HEK293 (cell line): ENCODE measurements around the gene NME3.

Experiments used
- CTCF ChIA-PET: fragments of 350-600 bp; formaldehyde crosslinking; extraction: SDS; loops from one replicate; lab custom pipeline; 2021; ENCODE audit warnings: antibody characterized with exemption; lab: Yijun Ruan, JAX
- POLR2A ChIA-PET: fragments of 300-600 bp; formaldehyde crosslinking; extraction: SDS; loops from one replicate; lab custom pipeline; 2020; ENCODE audit warnings: antibody characterized with exemption, inconsistent platforms; lab: Yijun Ruan, JAX
- H3K27ac ChIP-seq: fragments of 200-500 bp; sonication (Bioruptor generic); 2 replicates; pipeline ENCODE4 v1.5.1; 2014; ENCODE audit warnings: low read depth, low read length, control low read depth, inconsistent platforms; ENCODE audit errors: extremely low read depth
- H3K36me3 ChIP-seq, 2 experiments: fragments of 200-500 bp in 1 of 2; sonication (Bioruptor generic) in 1 of 2; 1 replicate in 1 of 2; 2 replicates in 1 of 2; pipeline ENCODE4 v1.5.1; 2014 to 2017; ENCODE audit warnings: inconsistent platforms in 2 of 2, low read length in 2 of 2; ENCODE audit not compliant: control insufficient read depth in 2 of 2, insufficient read depth in 1 of 2
- H3K4me1 ChIP-seq: fragments of 200-500 bp; sonication (Bioruptor generic); 2 replicates; pipeline ENCODE4 v1.5.1; 2014; ENCODE audit warnings: mild to moderate bottlenecking, low read length, inconsistent platforms; ENCODE audit not compliant: control insufficient read depth, insufficient read depth
- H3K4me3 ChIP-seq: 2 replicates; pipeline ENCODE4 v1.5.1; 2011; ENCODE audit warnings: low read depth, mild to moderate bottlenecking, control low read depth, low read length, moderate library complexity
- H3K9me3 ChIP-seq: fragments of 200-500 bp; sonication (Bioruptor generic); 2 replicates; pipeline ENCODE4 v1.5.1; 2014; ENCODE audit warnings: low read depth, low read length, inconsistent platforms; ENCODE audit not compliant: control insufficient read depth, insufficient read depth
- ATF2 ChIP-seq: fragments of 450-650 bp; formaldehyde crosslinking; IDR thresholded peaks from 2 replicates; pipeline ENCODE4 v1.5.1; 2016; ENCODE audit warnings: missing biosample characterization, missing genetic modification characterization, low read depth
- GLI4 ChIP-seq: fragments of 450-650 bp; formaldehyde crosslinking; IDR thresholded peaks from 2 replicates; pipeline ENCODE4 v1.5.1; 2016; ENCODE audit warnings: missing biosample characterization, missing genetic modification characterization
- KLF17 ChIP-seq: fragments of 450-650 bp; formaldehyde crosslinking; IDR thresholded peaks from 2 replicates; pipeline ENCODE4 v1.5.1; 2016; ENCODE audit warnings: missing biosample characterization, missing genetic modification characterization
- OSR2 ChIP-seq: fragments of 450-650 bp; formaldehyde crosslinking; IDR thresholded peaks from 2 replicates; pipeline ENCODE4 v1.5.1; 2016; ENCODE audit warnings: missing biosample characterization, missing genetic modification characterization
- PATZ1 ChIP-seq: fragments of 450-650 bp; formaldehyde crosslinking; IDR thresholded peaks from 2 replicates; pipeline ENCODE4 v1.5.1; 2016; ENCODE audit warnings: missing biosample characterization, missing genetic modification characterization
- ZIC2 ChIP-seq: fragments of 450-650 bp; formaldehyde crosslinking; IDR thresholded peaks from 2 replicates; pipeline ENCODE4 v1.5.1; 2016; ENCODE audit warnings: missing biosample characterization, missing genetic modification characterization
- ZNF114 ChIP-seq: fragments of 450-650 bp; formaldehyde crosslinking; IDR thresholded peaks from 2 replicates; pipeline ENCODE4 v1.5.0; 2017; ENCODE audit warnings: missing biosample characterization, missing genetic modification characterization
- ZNF169 ChIP-seq: fragments of 450-650 bp; formaldehyde crosslinking; IDR thresholded peaks from 2 replicates; pipeline ENCODE4 v1.5.1; 2016; ENCODE audit warnings: missing biosample characterization, missing genetic modification characterization
- ZNF274 ChIP-seq, 2 experiments: fragments of 200-500 bp in 1 of 2; fragments of 450-650 bp in 1 of 2; sonication (Bioruptor generic) in 1 of 2; formaldehyde crosslinking in 1 of 2; IDR thresholded peaks; 2 replicates each; pipeline versions ENCODE4 v1.5.1 to v1.6.1; 2014 to 2016; ENCODE audit warnings: borderline replicate concordance in 1 of 2, inconsistent platforms in 1 of 2, low read length in 1 of 2, missing biosample characterization in 1 of 2, missing genetic modification characterization in 1 of 2
- ZNF280D ChIP-seq: fragments of 450-650 bp; formaldehyde crosslinking; IDR thresholded peaks from 2 replicates; pipeline ENCODE4 v1.5.1; 2016; ENCODE audit warnings: missing biosample characterization, missing genetic modification characterization
- ZNF311 ChIP-seq: fragments of 450-650 bp; formaldehyde crosslinking; IDR thresholded peaks from 2 replicates; pipeline ENCODE4 v1.5.1; 2017; ENCODE audit warnings: missing biosample characterization, missing genetic modification characterization, borderline replicate concordance
- ZNF398 ChIP-seq: fragments of 450-650 bp; formaldehyde crosslinking; IDR thresholded peaks from 2 replicates; pipeline ENCODE4 v1.5.1; 2017; ENCODE audit warnings: missing biosample characterization, missing genetic modification characterization
- ZNF449 ChIP-seq: fragments of 450-650 bp; formaldehyde crosslinking; IDR thresholded peaks from 2 replicates; pipeline ENCODE4 v1.5.1; 2017; ENCODE audit warnings: missing biosample characterization, mild to moderate bottlenecking, missing genetic modification characterization, moderate library complexity
- ZNF501 ChIP-seq: fragments of 450-650 bp; formaldehyde crosslinking; IDR thresholded peaks from 2 replicates; pipeline ENCODE4 v1.5.1; 2016; ENCODE audit warnings: missing biosample characterization, missing genetic modification characterization
- ZNF596 ChIP-seq: fragments of 450-650 bp; IDR thresholded peaks from 2 replicates; pipeline ENCODE4 v1.5.0; 2018; ENCODE audit warnings: missing biosample characterization, mild to moderate bottlenecking, missing genetic modification characterization, moderate library complexity
- ZNF621 ChIP-seq: fragments of 450-650 bp; formaldehyde crosslinking; IDR thresholded peaks from 2 replicates; pipeline ENCODE4 v1.5.1; 2017; ENCODE audit warnings: missing biosample characterization, missing genetic modification characterization
- ZNF645 ChIP-seq: fragments of 450-650 bp; formaldehyde crosslinking; IDR thresholded peaks from 2 replicates; pipeline ENCODE4; 2016; ENCODE audit warnings: missing biosample characterization, missing genetic modification characterization
- ZNF704 ChIP-seq: fragments of 450-650 bp; formaldehyde crosslinking; IDR thresholded peaks from 2 replicates; pipeline ENCODE4 v1.5.1; 2016; ENCODE audit warnings: missing biosample characterization, missing genetic modification characterization

NME3 gene

GRCh38 chr16:1760911-1761310 lies 10.4 kb downstream of the NME3 start (continued):
- TF ChIP-seq ZNF280D (tag by site-specific recombination), result no peak
- TF ChIP-seq ZIC2 (tag by site-specific recombination), result no peak
- TF ChIP-seq ZNF596 (tag by site-specific recombination), result no peak
- TF ChIP-seq GLI4, result no peak
- TF ChIP-seq ZNF114, result no peak
- TF ChIP-seq ZNF704 (tag by site-specific recombination), result no peak
- no peak for TF ChIP-seq ZNF645
- TF ChIP-seq PATZ1, result no peak

- Histone ChIP-seq H3K4me1 (no peaks in the 10 kb centered on the region), H3K36me3 (peaks cover 0 to 69% of the 10 kb centered on the region in 2 experiments; a peak in 2 of 3 replicates), H3K4me3 (no peak overlapping the region), H3K9me3 (no peaks in the 10 kb centered on the region), H3K27ac (no peak overlapping the region)
- no peak for TF ChIP-seq ZNF501 (tag by site-specific recombination)
- no peak for TF ChIP-seq ZNF449
- TF ChIP-seq ZNF311 (tag by site-specific recombination), result no peak
- TF ChIP-seq ZNF398 (tag by site-specific recombination), result no peak
- TF ChIP-seq ZIC2 (tag by site-specific recombination), result no peak
- TF ChIP-seq ZNF169, result no peak
- no peak for TF ChIP-seq ATF2 (tag by site-specific recombination)
- no peak for TF ChIP-seq ZNF621 (tag by site-specific recombination)
- TF ChIP-seq ZNF274 (IDR thresholded peaks at IDR 0.05; ENCODE audit: low read length), result no peak
- TF ChIP-seq ZNF274 (tag by site-specific recombination; IDR thresholded peaks at IDR 0.05; ENCODE audit: borderline replicate concordance), result no peak
- TF ChIP-seq KLF17 (tag by site-specific recombination), result no peak
- TF ChIP-seq ZNF704 (tag by site-specific recombination), result no peak
- no peak for TF ChIP-seq OSR2
- ChIA-PET POLR2A (no interaction called here), CTCF (no interaction called here)
Measured at GRCh38 chr16:1759511-1759910, 11.8 kb downstream of the NME3 start.
